Lung (tissue), 12 donors: ENCODE results near the gene CTSS. TPM values are rescaled to one million over a fixed set of nuclear protein-coding genes. Genes with fewer than 3 reads are reported as not detected.

Experiments used
- ATAC-seq: fragments of 200-7000 bp; cut with Tn5 transposase; one replicate; pipeline ENCODE4 v1.9.1; 2020; ENCODE audit warnings: moderate number of reproducible peaks; ENCODE audit not compliant: insufficient read depth, low FRiP score
- DNase-seq, 3 donors: peaks; one replicate each; pipeline ENCODE4 v3.0.0-alpha.2; 2013 to 2017
- H3K27ac ChIP-seq, 2 donors: one replicate each; pipeline ENCODE4 v1.5.1; 2013; ENCODE audit warnings: mild to moderate bottlenecking in 2 of 2, moderate library complexity in 2 of 2, control low read depth in 1 of 2, inconsistent platforms in 1 of 2, low read depth in 1 of 2, low read length in 1 of 2
- H3K27me3 ChIP-seq, 3 donors: one replicate each; pipeline ENCODE4 v1.5.1; 2013; ENCODE audit warnings: low read length in 2 of 3; ENCODE audit not compliant: control insufficient read depth in 3 of 3, insufficient read depth in 3 of 3
- H3K36me3 ChIP-seq, 4 donors: one replicate each; pipeline ENCODE4 v1.5.1; 2013; ENCODE audit warnings: low read length in 4 of 4, mild to moderate bottlenecking in 1 of 4, moderate library complexity in 1 of 4; ENCODE audit not compliant: control insufficient read depth in 4 of 4, insufficient read depth in 4 of 4
- H3K4me1 ChIP-seq, 5 donors: one replicate each; pipeline ENCODE4 v1.5.1; 2013; ENCODE audit warnings: low read length in 5 of 5, mild to moderate bottlenecking in 2 of 5, moderate library complexity in 1 of 5; ENCODE audit not compliant: control insufficient read depth in 5 of 5, insufficient read depth in 5 of 5
- H3K4me3 ChIP-seq: one replicate; pipeline ENCODE4 v1.5.1; 2013; ENCODE audit warnings: mild to moderate bottlenecking, control low read depth, moderate library complexity
- H3K9ac ChIP-seq, 2 donors: one replicate each; pipeline ENCODE4 v1.5.1; 2013; ENCODE audit warnings: low read length in 2 of 2, control low read depth in 1 of 2; ENCODE audit not compliant: insufficient read depth in 1 of 2
- H3K9me3 ChIP-seq, 4 donors: one replicate each; pipeline ENCODE4 v1.5.1; 2013; ENCODE audit warnings: low read length in 3 of 4, mild to moderate bottlenecking in 1 of 4, moderate library complexity in 1 of 4; ENCODE audit not compliant: control insufficient read depth in 4 of 4, insufficient read depth in 3 of 4
- WGBS, 2 donors: extraction: QIAGEN DNeasy Blood & Tissue Kit; methylation state at CpG; one replicate each; pipeline ENCODE4 v1.1.7; 2013; 5-methylcytosine and 5-hydroxymethylcytosine counted together
- polyA plus RNA-seq, 2 donors: library from polyadenylated mRNA; stranded (reverse); fragments of 200-250 nt; gene quantifications; one replicate each; pipeline ENCODE4 v1.2.1, GENCODE V29; 2013
- total RNA-seq, 2 donors: library from RNA; depleted of rRNA in 1 of 2; stranded (reverse); fragments of >200 nt in 1 of 2; gene quantifications; one replicate each; pipeline ENCODE4 v1.2.1, GENCODE V29; 2014 to 2021
- TF ChIP-seq, protein P1 (sequence below): IDR thresholded peaks from 2 replicates; pipeline ENCODE4 v1.5.1; 2012; ENCODE audit warnings: mild to moderate bottlenecking; ENCODE audit errors: control extremely low read depth, extremely low read depth
- donor health status: control.
- donor health status: control.
- donor health status: Bipolar disorder and iron deficiency.
- donor health status: healthy.
- donor health status: DM: yes; HTN: yes; CAD: no.

CTSS gene
- total and polyA plus RNA-seq, 4 donors = 79.2 to 516 (median 269) TPM

DNA sequence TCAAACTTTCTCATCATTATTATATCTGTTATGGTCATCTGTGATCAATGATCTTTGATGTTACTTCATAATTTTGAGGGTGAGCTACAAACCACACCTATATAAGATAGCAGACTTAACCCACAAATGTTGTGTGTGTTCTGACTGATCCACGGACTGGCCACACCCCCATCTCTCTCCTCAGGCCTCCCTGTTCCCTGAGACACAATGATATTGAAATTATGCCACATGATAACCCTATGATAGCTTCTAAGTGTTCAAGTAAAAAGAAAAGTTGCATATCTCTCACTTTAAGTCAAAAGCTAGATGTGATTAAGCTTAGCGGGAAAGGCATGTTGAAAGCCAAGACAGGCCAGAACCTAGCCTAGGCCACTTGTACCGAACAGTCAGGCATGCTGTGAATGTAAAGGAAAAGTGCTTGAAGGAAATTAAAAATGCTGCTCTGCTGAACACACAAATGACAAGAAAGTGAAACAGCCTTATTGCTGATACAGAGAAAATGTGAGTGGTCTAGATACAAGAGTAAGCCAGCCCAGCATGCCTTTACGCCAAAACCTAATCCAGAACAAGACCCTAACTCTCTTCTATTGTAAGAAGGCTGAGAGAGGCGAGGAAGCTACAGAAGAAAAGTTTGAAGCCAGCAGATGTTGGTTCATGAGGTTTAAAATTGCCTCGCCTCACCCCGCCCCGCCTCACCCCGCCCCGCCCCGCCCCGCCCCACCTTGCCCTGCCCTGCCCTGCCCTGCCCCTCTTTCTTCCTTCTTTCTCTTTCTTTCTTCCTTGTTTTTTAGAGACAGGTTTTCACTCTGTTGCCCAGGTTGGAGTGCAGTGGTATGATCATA lies 16.5 kb downstream of the CTSS start:
- H3K27ac ChIP-seq = no peak overlapping the region
- peaks cover 0 to 9% (median 0%) of the 10 kb centered on the region in 4 donors for H3K36me3 ChIP-seq
- H3K4me1 ChIP-seq = peaks cover 0 to 1% (median 0%) of the 10 kb centered on the region in 5 donors
- DNase-seq (no peak), ATAC-seq (no peak)
- H3K9me3 ChIP-seq = no peaks in the 10 kb centered on the region
- 88 to 91% methylated on average over 6 to 12 of the region's 12 CpGs for WGBS, 2 donors
- no peak overlapping the region for H3K4me3 ChIP-seq
- no peaks in the 10 kb centered on the region for H3K27me3 ChIP-seq
- TF ChIP-seq, protein P1, sequence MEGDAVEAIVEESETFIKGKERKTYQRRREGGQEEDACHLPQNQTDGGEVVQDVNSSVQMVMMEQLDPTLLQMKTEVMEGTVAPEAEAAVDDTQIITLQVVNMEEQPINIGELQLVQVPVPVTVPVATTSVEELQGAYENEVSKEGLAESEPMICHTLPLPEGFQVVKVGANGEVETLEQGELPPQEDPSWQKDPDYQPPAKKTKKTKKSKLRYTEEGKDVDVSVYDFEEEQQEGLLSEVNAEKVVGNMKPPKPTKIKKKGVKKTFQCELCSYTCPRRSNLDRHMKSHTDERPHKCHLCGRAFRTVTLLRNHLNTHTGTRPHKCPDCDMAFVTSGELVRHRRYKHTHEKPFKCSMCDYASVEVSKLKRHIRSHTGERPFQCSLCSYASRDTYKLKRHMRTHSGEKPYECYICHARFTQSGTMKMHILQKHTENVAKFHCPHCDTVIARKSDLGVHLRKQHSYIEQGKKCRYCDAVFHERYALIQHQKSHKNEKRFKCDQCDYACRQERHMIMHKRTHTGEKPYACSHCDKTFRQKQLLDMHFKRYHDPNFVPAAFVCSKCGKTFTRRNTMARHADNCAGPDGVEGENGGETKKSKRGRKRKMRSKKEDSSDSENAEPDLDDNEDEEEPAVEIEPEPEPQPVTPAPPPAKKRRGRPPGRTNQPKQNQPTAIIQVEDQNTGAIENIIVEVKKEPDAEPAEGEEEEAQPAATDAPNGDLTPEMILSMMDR = no peak
- H3K9ac ChIP-seq = peak overlapping the region in 1 of 2 donors; percentile 16

DNA sequence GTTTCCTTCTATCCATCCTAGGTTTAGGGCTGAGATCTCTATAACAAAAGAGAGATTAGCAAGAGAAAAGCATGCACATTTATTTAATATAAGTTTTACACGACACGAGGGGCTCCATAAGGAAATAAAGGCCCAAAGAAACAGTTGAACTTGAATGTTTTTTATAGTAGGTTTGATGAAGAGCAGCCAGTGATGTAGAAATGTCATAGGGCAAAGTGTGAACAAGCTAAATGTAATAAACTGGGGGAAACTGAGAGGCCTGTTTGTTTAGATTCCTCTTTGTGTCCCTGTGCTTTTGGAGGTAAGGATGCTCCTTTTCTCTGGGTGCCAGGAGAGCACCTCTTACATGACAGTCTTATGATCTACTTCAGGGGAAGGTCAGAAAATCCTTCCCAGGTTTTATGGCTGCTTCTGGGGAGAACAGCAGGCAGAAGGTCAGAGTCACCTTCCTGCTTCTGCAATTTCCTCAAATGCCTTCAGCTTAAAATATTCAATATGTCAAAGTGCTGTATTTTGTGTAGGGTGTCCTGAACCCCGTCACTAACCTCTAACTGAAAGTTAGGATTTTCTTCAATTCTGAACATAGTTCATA lies 35.4 kb downstream of the CTSS start:
- H3K27me3 ChIP-seq = no peaks in the 10 kb centered on the region
- no peaks in the 10 kb centered on the region for H3K9me3 ChIP-seq
- no peaks in the 10 kb centered on the region for H3K4me1 ChIP-seq
- H3K27ac ChIP-seq = no peak overlapping the region
- no peak overlapping the region for H3K4me3 ChIP-seq
- 69 to 81% methylated on average over 3 of the region's 3 CpGs for WGBS, 2 donors
- TF ChIP-seq, protein P1 = no peak
- ATAC-seq = no peak
- DNase-seq = no peak
- peaks cover 0 to 4% (median 0%) of the 10 kb centered on the region in 4 donors for H3K36me3 ChIP-seq
- no peak overlapping the region for H3K9ac ChIP-seq

DNA sequence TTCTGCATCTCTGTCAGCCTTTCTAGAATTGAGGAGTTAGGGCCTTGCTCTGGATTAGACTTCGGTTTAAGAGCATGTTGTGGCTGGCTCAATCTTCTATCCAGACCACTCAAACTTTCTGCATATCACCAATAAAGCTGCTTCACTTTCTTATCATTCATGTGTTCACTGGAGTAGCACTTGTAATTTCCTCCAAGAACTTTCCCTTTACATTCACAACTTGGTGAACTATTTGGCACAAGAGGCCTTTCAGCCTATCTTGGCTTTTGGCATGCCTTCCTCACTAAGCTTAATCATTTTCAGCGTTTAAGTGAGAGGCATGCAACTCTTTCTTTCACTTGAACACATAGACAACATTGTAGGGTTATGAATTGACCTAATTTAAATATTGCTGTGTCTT lies 41.2 kb downstream of the CTSS start:
- Histone ChIP-seq H3K27me3 (no peaks in the 10 kb centered on the region), H3K36me3 (no peaks in the 10 kb centered on the region), H3K9ac (no peak overlapping the region), H3K4me1 (no peaks in the 10 kb centered on the region), H3K27ac (no peak overlapping the region), H3K4me3 (no peak overlapping the region), H3K9me3 (peaks cover 0 to 2% (median 0%) of the 10 kb centered on the region in 4 donors)
- 62 to 88% methylated on average over 2 of the region's 2 CpGs for WGBS, 2 donors
- DNase-seq (peak in 2 of 3 donors; percentile 8 to 54), ATAC-seq (no peak)
- TF ChIP-seq, protein P1 = no peak
